IMR-90 (cell line): Measurements from ENCODE around the gene ABHD17C. TPM values are rescaled to one million over a fixed set of nuclear protein-coding genes. Genes with fewer than 3 reads are reported as not detected.

Experiments used
- ATAC-seq: fragments of 200-7000 bp; cut with Tn5 transposase; 2 replicates; pipeline ENCODE4 v1.9.1; 2020; ENCODE audit warnings: low read depth, mild to moderate bottlenecking, moderate library complexity
- BruUV-seq: library from RNA; stranded (reverse); fragments of 400-500 nt; replicated peaks from 2 replicates; lab custom pipeline; 2021; lab: Mats Ljungman, UMichigan
- CTCF ChIA-PET: fragments of 300-600 bp; formaldehyde crosslinking; extraction: SDS; loops from one replicate; lab custom pipeline; 2021; ENCODE audit warnings: antibody characterized with exemption; lab: Yijun Ruan, JAX
- POLR2A ChIA-PET: fragments of 300-600 bp; sonication (Branson Sonifier 250); formaldehyde crosslinking; loops from one replicate; lab custom pipeline; 2022; ENCODE audit warnings: antibody characterized with exemption; ENCODE audit not compliant: unreplicated experiment; lab: Charles Lee
- DNase-seq: peaks from one replicate; pipeline ENCODE4 v3.0.0; 2013
- H2AFZ ChIP-seq: replicated peaks from 2 replicates; pipeline ENCODE3; 2013; ENCODE audit warnings: low read length, mild to moderate bottlenecking; ENCODE audit not compliant: poor library complexity
- H2AK5ac ChIP-seq: 2 replicates; pipeline ENCODE4 v1.6.1; 2013; ENCODE audit warnings: low read depth, low read length, inconsistent platforms
- H2AK9ac ChIP-seq: replicated peaks from 2 replicates; pipeline ENCODE3; 2013; ENCODE audit warnings: mild to moderate bottlenecking, low read depth, low read length, moderate library complexity; ENCODE audit not compliant: poor library complexity
- H2BK120ac ChIP-seq: 2 replicates; pipeline ENCODE4 v1.6.1; 2013; ENCODE audit warnings: low read depth, low read length, inconsistent platforms
- H2BK15ac ChIP-seq: 3 replicates; pipeline ENCODE4 v1.6.1; 2013; ENCODE audit warnings: low read depth, low read length, inconsistent platforms
- H2BK20ac ChIP-seq: 2 replicates; pipeline ENCODE4 v1.6.1; 2013; ENCODE audit warnings: low read depth, mild to moderate bottlenecking, inconsistent platforms, low read length, moderate library complexity
- H2BK5ac ChIP-seq: 2 replicates; pipeline ENCODE4 v1.6.1; 2013; ENCODE audit warnings: mild to moderate bottlenecking, low read depth, low read length, inconsistent platforms; ENCODE audit not compliant: poor library complexity, severe bottlenecking
- H3K14ac ChIP-seq: replicated peaks from 2 replicates; pipeline ENCODE4 v1.6.1; 2013; ENCODE audit warnings: low read depth, low read length, inconsistent platforms
- H3K18ac ChIP-seq: 2 replicates; pipeline ENCODE4 v1.6.1; 2013; ENCODE audit warnings: low read depth, low read length, control low read depth
- H3K23ac ChIP-seq: 2 replicates; pipeline ENCODE4 v1.6.1; 2013; ENCODE audit warnings: low read depth, low read length, inconsistent platforms
- H3K27ac ChIP-seq: 2 replicates; pipeline ENCODE4 v1.5.1; 2013; ENCODE audit warnings: mild to moderate bottlenecking, control low read depth, low read length; ENCODE audit not compliant: insufficient read depth
- H3K27me3 ChIP-seq: 2 replicates; pipeline ENCODE4 v1.6.1; 2013; ENCODE audit warnings: low read length; ENCODE audit not compliant: control insufficient read depth, insufficient read depth
- H3K36me3 ChIP-seq: 2 replicates; pipeline ENCODE4 v1.6.1; 2013; ENCODE audit warnings: low read length, mixed read lengths; ENCODE audit not compliant: control insufficient read depth, insufficient read depth
- H3K4ac ChIP-seq: 2 replicates; pipeline ENCODE4 v1.6.1; 2013; ENCODE audit warnings: low read depth, low read length, inconsistent platforms
- H3K4me1 ChIP-seq: 2 replicates; pipeline ENCODE4 v1.6.1; 2013; ENCODE audit warnings: low read length, mixed read lengths; ENCODE audit not compliant: control insufficient read depth, insufficient read depth
- H3K4me2 ChIP-seq: 2 replicates; pipeline ENCODE4 v1.6.1; 2013; ENCODE audit warnings: low read depth, mild to moderate bottlenecking, control low read depth, low read length, moderate library complexity
- H3K4me3 ChIP-seq: 2 replicates; pipeline ENCODE4 v1.5.1; 2013; ENCODE audit warnings: low read depth, mild to moderate bottlenecking, control low read depth, low read length, moderate library complexity; ENCODE audit not compliant: insufficient read depth
- H3K56ac ChIP-seq: 2 replicates; pipeline ENCODE4 v1.6.1; 2013; ENCODE audit warnings: low read length, inconsistent platforms; ENCODE audit not compliant: insufficient read depth; ENCODE audit errors: extremely low read depth
- H3K79me1 ChIP-seq, 2 experiments: 2 replicates each; pipeline ENCODE4 v1.6.1; 2013; ENCODE audit warnings: low read length in 2 of 2, inconsistent platforms in 1 of 2, low read depth in 1 of 2
- H3K9ac ChIP-seq: 2 replicates; pipeline ENCODE4 v1.6.1; 2013; ENCODE audit warnings: low read depth, low read length, control low read depth
- H3K9me1 ChIP-seq: 2 replicates; pipeline ENCODE4 v1.6.1; 2013; ENCODE audit warnings: low read length, inconsistent platforms; ENCODE audit not compliant: insufficient read depth
- H3K9me3 ChIP-seq: 2 replicates; pipeline ENCODE4 v1.6.1; 2013; ENCODE audit warnings: low read length; ENCODE audit not compliant: control insufficient read depth, insufficient read depth
- H4K20me1 ChIP-seq: 2 replicates; pipeline ENCODE4 v1.6.1; 2013; ENCODE audit warnings: low read length, inconsistent platforms; ENCODE audit not compliant: insufficient read depth
- H4K5ac ChIP-seq: 2 replicates; pipeline ENCODE4 v1.6.1; 2013; ENCODE audit warnings: mild to moderate bottlenecking, low read depth, low read length, control low read depth
- H4K8ac ChIP-seq, 2 experiments: 2 replicates each; pipeline ENCODE4 v1.6.1; 2013; ENCODE audit warnings: low read depth in 2 of 2, low read length in 2 of 2, control low read depth in 1 of 2, inconsistent platforms in 1 of 2
- H4K91ac ChIP-seq: 2 replicates; pipeline ENCODE4 v1.6.1; 2013; ENCODE audit warnings: low read depth, low read length, inconsistent platforms; ENCODE audit not compliant: insufficient read depth
- BHLHE40 ChIP-seq: fragments of 150-350 bp; IDR thresholded peaks from 2 replicates; pipeline ENCODE4 v1.6.1; 2016; ENCODE audit warnings: mild to moderate bottlenecking, low read depth, low read length
- CEBPB ChIP-seq: IDR thresholded peaks from 2 replicates; pipeline ENCODE4 v1.6.1; 2012; ENCODE audit warnings: low read depth, low read length, improper control_type of control experiment
- CTCF ChIP-seq: conservative IDR thresholded peaks from 2 replicates; pipeline ENCODE4 v1.5.1; 2012; ENCODE audit warnings: mild to moderate bottlenecking, low read depth, low read length, improper control_type of control experiment
- ELK1 ChIP-seq: fragments of 150-350 bp; IDR thresholded peaks from 2 replicates; pipeline ENCODE4 v1.6.1; 2016; ENCODE audit warnings: low read depth, mild to moderate bottlenecking, low read length, moderate library complexity, borderline replicate concordance
- MAFK ChIP-seq: IDR thresholded peaks from 2 replicates; pipeline ENCODE4 v1.6.1; 2012; ENCODE audit warnings: low read depth, low read length, improper control_type of control experiment
- MAZ ChIP-seq: IDR thresholded peaks from 2 replicates; pipeline ENCODE4 v1.6.1; 2012; ENCODE audit warnings: low read depth, mild to moderate bottlenecking, low read length, improper control_type of control experiment, moderate library complexity, borderline replicate concordance
- NFE2L2 ChIP-seq: fragments of 150-350 bp; IDR thresholded peaks from 2 replicates; pipeline ENCODE4 v1.6.1; 2016; ENCODE audit warnings: low read depth, mild to moderate bottlenecking, low read length
- RCOR1 ChIP-seq: IDR thresholded peaks from 2 replicates; pipeline ENCODE4 v1.6.1; 2012; ENCODE audit warnings: mild to moderate bottlenecking, low read length, improper control_type of control experiment; ENCODE audit not compliant: insufficient replicate concordance
- USF2 ChIP-seq: fragments of 150-350 bp; IDR thresholded peaks from 2 replicates; pipeline ENCODE4 v1.6.1; 2017; ENCODE audit warnings: mild to moderate bottlenecking, antibody characterized with exemption, low read length, low read depth
- WGBS, 2 experiments: methylation state at CpG; one replicate each; pipeline versions ENCODE4 v1.1.5 to v1.1.7; 2013; ENCODE audit warnings: missing lambda C conversion rate in 2 of 2; ENCODE audit not compliant: insufficient read length in 1 of 2; ENCODE audit errors: extremely low coverage in 2 of 2; 5-methylcytosine and 5-hydroxymethylcytosine counted together
- dilution Hi-C: fragments of 300-500 bp; cut with HindIII; formaldehyde crosslinking; loops from one replicate; pipeline ENCODE4 v1.14.3; 2018; ENCODE audit warnings: low sequenced_read_pairs; ENCODE audit not compliant: unreplicated experiment
- in situ Hi-C: fragments of 300-500 bp; cut with MboI; formaldehyde crosslinking; loops from 3 replicates; pipeline ENCODE4 v1.14.3; 2019; ENCODE audit warnings: low sequenced_read_pairs, inconsistent platforms, mixed read lengths
- intact Hi-C: fragments of 100-400 bp; cut with micrococcal nuclease; formaldehyde crosslinking; loops from 2 replicates; pipeline ENCODE4 v1.10.0; 2022
- polyA plus RNA-seq, 3 experiments: library from polyadenylated mRNA; depleted of rRNA; stranded (reverse); fragments of >200 nt; gene quantifications; 2 replicates each; pipeline ENCODE4 v1.2.3, GENCODE V29; 2012; ENCODE audit warnings: low replicate concordance in 1 of 3
- total RNA-seq: library from RNA; depleted of rRNA; stranded (reverse); fragments of >200 nt; gene quantifications from 2 replicates; pipeline ENCODE4 v1.2.3, GENCODE V29; 2012

Gene ABHD17C
- total and polyA plus RNA-seq, 2 of the 4 experiments (the other 2 are of a cell fraction), result 5.4 to 10.3 TPM

GRCh38 chr15:80787316-80787715 lies 92.2 kb downstream of the ABHD17C start:
- H3K9me3 ChIP-seq, result no peaks in the 10 kb centered on the region
- peaks cover 72% of the 10 kb centered on the region for H3K36me3 ChIP-seq
- peak overlapping the region; percentile 19; the same call in 2 of the 3 replicates for H2BK15ac ChIP-seq
- peak overlapping the region; percentile 91; the same call in 1 of the 2 replicates for H2AK5ac ChIP-seq
- H2BK20ac ChIP-seq, result peak overlapping the region; percentile 48; the same call in 1 of the 2 replicates
- H3K9me1 ChIP-seq, result peaks cover 11% of the 10 kb centered on the region
- peak overlapping the region; percentile 11 for H2AK9ac ChIP-seq
- intact Hi-C loops, result no loop called here
- H4K5ac ChIP-seq, result no peak overlapping the region; the same call in 1 of the 2 replicates
- H3K27me3 ChIP-seq, result no peaks in the 10 kb centered on the region
- no peak overlapping the region for H3K56ac ChIP-seq
- H3K23ac ChIP-seq, result 0 out of 2 replicates have a peak overlapping the region, but pooled peaks have one; percentile 26
- peak overlapping the region; percentile 28; the same call in 1 of the 2 replicates for H3K4ac ChIP-seq
- H4K20me1 ChIP-seq, result peaks cover 81% of the 10 kb centered on the region
- H2BK120ac ChIP-seq, result peak overlapping the region; percentile 42
- no peak overlapping the region; the same call in 1 of the 2 replicates for H3K18ac ChIP-seq
- ChIA-PET POLR2A (no interaction called here), CTCF (interaction anchor here (0.6 to 1.2 kb wide), 2 partner anchors 219 to 478 kb away, joined by 3 to 5 read pairs; no protein-coding TSS in a partner anchor)
- no peak overlapping the region for H3K4me3 ChIP-seq
- peak overlapping the region; percentile 84; the same call in 1 of the 2 replicates for H3K27ac ChIP-seq
- TF ChIP-seq USF2 (no peak), MAZ (no peak), CEBPB (no peak), BHLHE40 (no peak), ELK1 (no peak), NFE2L2 (no peak), CTCF (peak; percentile 34; the same call in 1 of the 2 replicates), RCOR1 (no peak), MAFK (no peak)
- H3K14ac ChIP-seq, result peak overlapping the region; percentile 77
- peak; percentile 6; the same call in 1 of the 2 replicates for ATAC-seq
- H2BK5ac ChIP-seq, result peak overlapping the region; percentile 64
- in situ Hi-C loops, result no loop called here
- H4K91ac ChIP-seq, result no peak overlapping the region
- peaks cover 26% of the 10 kb centered on the region for H3K4me1 ChIP-seq
- H3K9ac ChIP-seq, result no peak overlapping the region
- BruUV-seq, result no TSS peak
- dilution Hi-C loops, result no loop called here
- H4K8ac ChIP-seq, result peak overlapping the region; percentile 27 to 37; a peak in 1 of 4 replicates
- H2AFZ ChIP-seq, result no peak overlapping the region
- peak; percentile 40 for DNase-seq
- H3K79me1 ChIP-seq, result peaks cover 9 to 48% of the 10 kb centered on the region in 2 experiments; a peak in 3 of 4 replicates
- no peak overlapping the region; the same call in 1 of the 2 replicates for H3K4me2 ChIP-seq
- 100% methylated on average over 2 of the region's 3 CpGs; no CpG with 5 or more reads in 1 of the 2 experiments for WGBS, 2 experiments
